Astrocyte (in vitro differentiated cells and primary cell): ENCODE results near the gene KIF1A. TPM values are rescaled to one million over a fixed set of nuclear protein-coding genes. Genes with fewer than 3 reads are reported as not detected.

ENCODE experiments used
- DNase-seq: peaks from one replicate; pipeline ENCODE4 v3.0.0-alpha.2; 2010; ENCODE audit warnings: low read depth
- FAIRE-seq: peaks from 2 replicates; lab custom pipeline; 2011; peaks lifted over from hg19 to GRCh38; lab: Jason Lieb, UNC
- H2AFZ ChIP-seq: 2 replicates; pipeline ENCODE4 v1.6.0; 2012; ENCODE audit warnings: low read depth, low read length, inconsistent platforms
- H3K27ac ChIP-seq: 2 replicates; pipeline ENCODE4 v1.5.1; 2011; ENCODE audit warnings: low read depth, low read length, inconsistent platforms
- H3K27me3 ChIP-seq: 2 replicates; pipeline ENCODE4 v1.6.0; 2011; ENCODE audit warnings: low read length, inconsistent platforms; ENCODE audit not compliant: insufficient read depth
- H3K36me3 ChIP-seq: 2 replicates; pipeline ENCODE4 v1.5.1; 2011; ENCODE audit warnings: low read length, inconsistent platforms; ENCODE audit not compliant: insufficient read depth
- H3K4me1 ChIP-seq: 2 replicates; pipeline ENCODE4 v1.5.1; 2011; ENCODE audit warnings: low read length, inconsistent platforms; ENCODE audit not compliant: insufficient read depth
- H3K4me2 ChIP-seq: 2 replicates; pipeline ENCODE4 v1.6.0; 2012; ENCODE audit warnings: low read length, inconsistent platforms
- H3K4me3 ChIP-seq: 2 replicates; pipeline ENCODE4 v1.5.1; 2011; ENCODE audit warnings: low read depth, mild to moderate bottlenecking, low read length, inconsistent platforms; ENCODE audit not compliant: insufficient read depth
- H3K79me2 ChIP-seq: 2 replicates; pipeline ENCODE4 v1.6.0; 2012; ENCODE audit warnings: mild to moderate bottlenecking, low read length, inconsistent platforms; ENCODE audit not compliant: insufficient read depth
- H3K9ac ChIP-seq: 2 replicates; pipeline ENCODE4 v1.6.0; 2012; ENCODE audit warnings: mild to moderate bottlenecking, low read length, inconsistent platforms
- H3K9me3 ChIP-seq: 2 replicates; pipeline ENCODE4 v1.5.1; 2012; ENCODE audit warnings: low read depth, mild to moderate bottlenecking, low read length, inconsistent platforms; ENCODE audit not compliant: insufficient read depth
- H4K20me1 ChIP-seq: 2 replicates; pipeline ENCODE4 v1.6.0; 2012; ENCODE audit warnings: low read length, inconsistent platforms; ENCODE audit not compliant: insufficient read depth
- H3K27ac Mint-ChIP-seq: one replicate; pipeline ENCODE4 v1.8.0; 2021; ENCODE audit warnings: mild to moderate bottlenecking, mixed read lengths; ENCODE audit not compliant: unreplicated experiment
- H3K27me3 Mint-ChIP-seq: one replicate; pipeline ENCODE4 v1.8.0; 2021; ENCODE audit warnings: low read depth, mixed read lengths; ENCODE audit not compliant: unreplicated experiment
- H3K36me3 Mint-ChIP-seq: one replicate; pipeline ENCODE4 v1.8.0; 2021; ENCODE audit warnings: low read depth, mixed read lengths; ENCODE audit not compliant: unreplicated experiment
- H3K4me1 Mint-ChIP-seq: one replicate; pipeline ENCODE4 v1.8.0; 2021; ENCODE audit warnings: low read depth, mixed read lengths; ENCODE audit not compliant: unreplicated experiment
- H3K4me3 Mint-ChIP-seq: one replicate; pipeline ENCODE4 v1.8.0; 2021; ENCODE audit warnings: mild to moderate bottlenecking, moderate library complexity, mixed read lengths; ENCODE audit not compliant: unreplicated experiment
- H3K9me3 Mint-ChIP-seq: one replicate; pipeline ENCODE4 v1.8.0; 2021; ENCODE audit warnings: mild to moderate bottlenecking, mixed read lengths; ENCODE audit not compliant: unreplicated experiment
- EZH2 ChIP-seq: IDR thresholded peaks from 2 replicates; pipeline ENCODE4 v1.6.1; 2012; ENCODE audit warnings: mild to moderate bottlenecking, low read length, inconsistent platforms; ENCODE audit not compliant: insufficient read depth
- total RNA-seq: library from RNA; stranded (reverse); gene quantifications from 2 replicates; pipeline ENCODE4 v1.2.1, GENCODE V29; 2021
- TF ChIP-seq, protein P1 (sequence below): IDR thresholded peaks from 2 replicates; pipeline ENCODE4 v1.5.1; 2011; ENCODE audit warnings: low read depth, mild to moderate bottlenecking, inconsistent platforms, low read length, moderate library complexity; ENCODE audit not compliant: insufficient read depth

Gene KIF1A
- total RNA-seq, 1 donor from 2014 or later: 51.2 TPM

DNA sequence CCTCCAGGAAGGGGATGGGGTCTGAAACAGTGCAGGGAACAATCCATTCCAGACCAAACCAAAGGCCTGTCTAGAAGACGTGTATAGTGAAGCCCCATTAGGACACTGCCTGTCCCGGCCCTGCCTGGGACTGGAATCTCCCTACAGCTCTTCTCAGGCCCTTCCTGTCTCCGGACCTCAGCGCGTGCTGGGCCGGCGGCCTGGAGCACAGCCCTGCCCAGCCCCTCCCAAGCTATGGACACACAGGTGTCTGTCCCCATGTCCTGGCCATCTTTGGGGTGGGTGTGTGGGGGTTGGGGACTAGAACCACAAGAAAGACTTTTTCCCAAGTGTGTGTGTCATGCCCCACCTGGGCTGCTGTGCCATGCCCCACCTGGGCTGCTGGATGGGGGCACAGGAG is 51.8 kb downstream of the KIF1A start:
- Mint-ChIP-seq H3K4me1 (peaks cover 4% of the 10 kb centered on the region), H3K27me3 (peaks cover 1% of the 10 kb centered on the region), H3K9me3 (no peaks in the 10 kb centered on the region), H3K27ac (no peak overlapping the region), H3K36me3 (peaks cover 2% of the 10 kb centered on the region), H3K4me3 (no peak overlapping the region)
- TF ChIP-seq, protein P1, sequence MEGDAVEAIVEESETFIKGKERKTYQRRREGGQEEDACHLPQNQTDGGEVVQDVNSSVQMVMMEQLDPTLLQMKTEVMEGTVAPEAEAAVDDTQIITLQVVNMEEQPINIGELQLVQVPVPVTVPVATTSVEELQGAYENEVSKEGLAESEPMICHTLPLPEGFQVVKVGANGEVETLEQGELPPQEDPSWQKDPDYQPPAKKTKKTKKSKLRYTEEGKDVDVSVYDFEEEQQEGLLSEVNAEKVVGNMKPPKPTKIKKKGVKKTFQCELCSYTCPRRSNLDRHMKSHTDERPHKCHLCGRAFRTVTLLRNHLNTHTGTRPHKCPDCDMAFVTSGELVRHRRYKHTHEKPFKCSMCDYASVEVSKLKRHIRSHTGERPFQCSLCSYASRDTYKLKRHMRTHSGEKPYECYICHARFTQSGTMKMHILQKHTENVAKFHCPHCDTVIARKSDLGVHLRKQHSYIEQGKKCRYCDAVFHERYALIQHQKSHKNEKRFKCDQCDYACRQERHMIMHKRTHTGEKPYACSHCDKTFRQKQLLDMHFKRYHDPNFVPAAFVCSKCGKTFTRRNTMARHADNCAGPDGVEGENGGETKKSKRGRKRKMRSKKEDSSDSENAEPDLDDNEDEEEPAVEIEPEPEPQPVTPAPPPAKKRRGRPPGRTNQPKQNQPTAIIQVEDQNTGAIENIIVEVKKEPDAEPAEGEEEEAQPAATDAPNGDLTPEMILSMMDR: no peak
- no peak for TF ChIP-seq EZH2
- DNase-seq (no peak), FAIRE-seq (no peak)
- no peak overlapping the region for H3K27ac ChIP-seq
- H3K27me3 ChIP-seq: no peaks in the 10 kb centered on the region
- H3K4me3 ChIP-seq: no peak overlapping the region
- no peaks in the 10 kb centered on the region for H3K79me2 ChIP-seq
- H3K9me3 ChIP-seq: no peaks in the 10 kb centered on the region
- no peaks in the 10 kb centered on the region for H4K20me1 ChIP-seq
- H3K4me2 ChIP-seq: no peak overlapping the region
- H2AFZ ChIP-seq: no peak overlapping the region
- H3K9ac ChIP-seq: no peak overlapping the region
- H3K4me1 ChIP-seq: no peaks in the 10 kb centered on the region
- H3K36me3 ChIP-seq: no peaks in the 10 kb centered on the region

DNA sequence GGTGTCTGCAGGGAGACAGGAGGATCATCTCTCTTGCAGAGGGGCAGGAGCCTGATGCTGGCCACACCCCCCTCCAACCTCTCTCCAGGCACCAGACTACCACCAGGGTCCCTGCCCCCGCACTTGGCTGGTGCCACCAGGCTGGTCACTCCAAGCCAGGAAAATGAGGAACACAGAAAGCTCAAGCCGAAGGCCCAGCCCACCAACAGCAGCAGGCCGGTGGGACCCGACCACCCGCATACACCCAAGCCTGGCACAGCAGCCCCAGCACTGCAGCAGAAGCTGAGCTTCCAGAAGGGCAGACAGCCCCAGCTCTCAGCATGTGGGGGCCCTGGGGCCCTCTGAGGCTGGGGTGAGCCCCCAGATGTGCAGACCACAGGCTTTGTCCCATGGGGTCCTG is 52.7 kb downstream of the KIF1A start:
- peaks cover 4% of the 10 kb centered on the region for H3K4me1 Mint-ChIP-seq

DNA sequence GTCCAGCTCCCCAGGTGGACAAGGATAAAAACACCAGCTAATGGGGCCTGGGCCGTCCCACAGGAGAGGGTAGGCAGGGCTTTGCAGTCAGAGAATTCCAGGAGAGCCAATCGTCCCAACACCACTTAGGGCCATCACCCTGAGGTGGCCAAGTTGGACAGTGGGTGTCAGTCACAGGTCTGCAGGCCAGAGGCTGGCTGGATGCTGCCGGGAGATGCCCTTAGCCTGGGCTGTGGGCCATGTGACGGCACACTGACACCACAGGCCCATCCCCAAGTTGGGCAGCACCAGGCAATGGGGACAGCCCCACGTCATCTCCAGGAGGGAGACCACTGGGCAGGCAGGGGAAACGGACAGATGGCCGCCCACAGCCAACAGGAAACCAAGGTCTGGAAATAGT is 53.9 kb downstream of the KIF1A start:
- peaks cover 1% of the 10 kb centered on the region for H3K27me3 Mint-ChIP-seq
- H2AFZ ChIP-seq: no peak overlapping the region
- H3K4me1 ChIP-seq: no peaks in the 10 kb centered on the region
- H3K9me3 Mint-ChIP-seq: no peaks in the 10 kb centered on the region
- H3K9ac ChIP-seq: no peak overlapping the region
- TF ChIP-seq, protein P1: no peak
- TF ChIP-seq EZH2: no peak
- no peaks in the 10 kb centered on the region for H3K27me3 ChIP-seq
- FAIRE-seq (no peak), DNase-seq (no peak)
- no peaks in the 10 kb centered on the region for H4K20me1 ChIP-seq
- H3K4me3 ChIP-seq: no peak overlapping the region
- H3K27ac ChIP-seq: no peak overlapping the region
- peak overlapping the region; percentile 53 for H3K27ac Mint-ChIP-seq
- H3K4me1 Mint-ChIP-seq: peaks cover 9% of the 10 kb centered on the region
- no peak overlapping the region for H3K4me3 Mint-ChIP-seq
- no peaks in the 10 kb centered on the region for H3K79me2 ChIP-seq
- H3K4me2 ChIP-seq: no peak overlapping the region
- no peaks in the 10 kb centered on the region for H3K36me3 ChIP-seq
- H3K9me3 ChIP-seq: no peaks in the 10 kb centered on the region
- H3K36me3 Mint-ChIP-seq: peaks cover 2% of the 10 kb centered on the region

More for the DNA sequence above, 52.7 kb downstream of the KIF1A start:
- FAIRE-seq (no peak), DNase-seq (no peak)
- H3K9me3 Mint-ChIP-seq: no peaks in the 10 kb centered on the region
- Histone ChIP-seq H3K4me2 (no peak overlapping the region), H3K27ac (no peak overlapping the region), H3K27me3 (no peaks in the 10 kb centered on the region), H2AFZ (no peak overlapping the region), H3K4me1 (no peaks in the 10 kb centered on the region), H3K4me3 (no peak overlapping the region), H4K20me1 (no peaks in the 10 kb centered on the region), H3K9ac (no peak overlapping the region), H3K9me3 (no peaks in the 10 kb centered on the region), H3K36me3 (no peaks in the 10 kb centered on the region), H3K79me2 (no peaks in the 10 kb centered on the region)
- no peak overlapping the region for H3K27ac Mint-ChIP-seq
- peaks cover 2% of the 10 kb centered on the region for H3K36me3 Mint-ChIP-seq
- H3K4me3 Mint-ChIP-seq: no peak overlapping the region
- TF ChIP-seq, protein P1: no peak
- TF ChIP-seq EZH2: no peak
- H3K27me3 Mint-ChIP-seq: peaks cover 1% of the 10 kb centered on the region
